ENCODE measurements around the gene TMEM53.

Gene TMEM53

DNA sequence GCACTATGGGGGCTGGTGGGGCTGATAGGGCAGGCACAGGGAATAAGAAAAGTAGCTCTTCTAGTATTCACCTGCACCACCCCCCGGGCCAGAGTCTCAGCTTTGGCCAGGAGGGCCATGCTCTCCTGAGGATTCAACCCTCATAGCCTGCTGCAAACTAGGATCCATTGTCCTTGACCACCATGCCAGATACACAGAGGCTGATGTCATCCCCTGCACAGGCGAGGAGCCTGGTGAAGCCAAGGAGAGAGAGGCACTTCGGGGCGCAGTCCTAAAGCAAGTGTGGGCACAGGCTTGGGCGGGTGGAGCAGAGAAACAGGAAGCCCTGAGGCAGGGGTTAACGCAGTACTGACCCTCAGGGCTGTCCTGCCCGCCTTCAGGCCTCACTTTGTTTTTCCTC lies 29.5 kb downstream of the TMEM53 start:
- no peak for TF ChIP-seq CTCF (IDR thresholded peaks at IDR 0.05; ENCODE audit: poor library complexity, severe bottlenecking)
- peaks cover 84% of the 10 kb centered on the region for H3K36me3 ChIP-seq (ENCODE audit: low read depth)
- H3K27me3 ChIP-seq (ENCODE audit: insufficient read depth, poor library complexity, severe bottlenecking): no peaks in the 10 kb centered on the region
- DNase-seq (ENCODE audit: low spot score): no peak
- H3K4me3 ChIP-seq (ENCODE audit: severe bottlenecking): no peak overlapping the region
- no peaks in the 10 kb centered on the region for H3K9me3 ChIP-seq (ENCODE audit: severe bottlenecking)
- no peak overlapping the region for H3K27ac ChIP-seq (ENCODE audit: poor library complexity, severe bottlenecking)
- no peak for ATAC-seq (ENCODE audit: low read depth)
- H3K4me1 ChIP-seq (ENCODE audit: insufficient read depth, poor library complexity, severe bottlenecking): no peaks in the 10 kb centered on the region

DNA sequence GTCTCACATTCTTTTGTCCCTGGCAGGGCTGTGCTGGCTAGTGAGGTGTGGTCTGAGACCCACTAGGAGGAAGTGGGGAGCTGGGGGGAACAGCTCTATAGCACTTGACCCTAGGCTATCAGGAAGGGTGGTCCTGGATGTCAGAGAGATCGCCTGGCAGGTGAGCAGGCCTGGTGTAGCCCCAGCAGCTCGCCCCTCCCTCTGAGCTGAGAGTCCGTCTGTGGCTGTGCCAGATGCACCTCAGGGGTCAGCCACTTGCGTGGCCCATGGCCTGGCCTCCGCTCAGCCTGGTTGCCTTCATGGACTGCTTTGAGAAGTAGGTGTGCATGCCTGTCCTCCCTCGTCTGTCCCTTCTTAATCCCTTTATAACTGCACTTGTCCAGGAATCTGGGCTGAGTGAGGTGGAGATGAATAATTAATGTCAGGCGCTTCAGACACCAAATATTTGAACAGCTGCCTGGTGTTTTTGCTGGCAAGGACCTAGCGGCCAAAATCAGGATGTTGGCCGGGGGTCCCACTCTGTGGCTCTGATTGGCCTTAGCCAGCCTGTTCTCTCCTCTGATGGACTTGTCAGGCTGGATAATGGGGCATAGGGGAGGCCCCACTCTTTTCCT lies 30.5 kb downstream of the TMEM53 start:
- no peaks in the 10 kb centered on the region for H3K4me1 ChIP-seq (ENCODE audit: insufficient read depth, poor library complexity, severe bottlenecking)
- H3K9me3 ChIP-seq (ENCODE audit: severe bottlenecking): no peaks in the 10 kb centered on the region
- DNase-seq (ENCODE audit: low spot score) (no peak), ATAC-seq (ENCODE audit: low read depth) (no peak)
- no peaks in the 10 kb centered on the region for H3K27me3 ChIP-seq (ENCODE audit: insufficient read depth, poor library complexity, severe bottlenecking)
- H3K4me3 ChIP-seq (ENCODE audit: severe bottlenecking): no peak overlapping the region
- no peak for TF ChIP-seq CTCF (IDR thresholded peaks at IDR 0.05; ENCODE audit: poor library complexity, severe bottlenecking)
- H3K36me3 ChIP-seq (ENCODE audit: low read depth): peaks cover 85% of the 10 kb centered on the region
- no peak overlapping the region for H3K27ac ChIP-seq (ENCODE audit: poor library complexity, severe bottlenecking)

DNA sequence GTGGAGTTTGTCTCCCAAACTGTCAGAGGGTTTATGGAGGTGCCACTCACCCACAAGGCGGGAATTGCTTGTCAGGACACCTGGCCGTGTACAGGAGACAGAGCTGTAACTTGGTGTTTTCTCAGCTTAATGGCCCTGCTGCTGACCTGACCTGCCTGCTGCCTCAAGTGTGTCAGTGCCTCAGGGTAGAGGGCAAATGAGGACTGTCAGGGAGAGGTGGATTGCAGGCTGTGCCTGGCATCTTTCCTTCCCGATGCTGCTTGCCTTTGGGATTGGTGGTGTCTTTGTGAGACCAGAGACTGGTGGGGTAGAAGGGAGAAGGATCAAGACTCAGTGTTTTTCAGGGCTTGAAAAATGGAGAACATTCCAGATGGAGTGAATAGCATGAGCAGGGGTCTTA lies 31.4 kb downstream of the TMEM53 start:
- Histone ChIP-seq H3K27ac (ENCODE audit: poor library complexity, severe bottlenecking) (no peak overlapping the region), H3K36me3 (ENCODE audit: low read depth) (peaks cover 85% of the 10 kb centered on the region), H3K4me3 (ENCODE audit: severe bottlenecking) (no peak overlapping the region), H3K9me3 (ENCODE audit: severe bottlenecking) (no peaks in the 10 kb centered on the region), H3K4me1 (ENCODE audit: insufficient read depth, poor library complexity, severe bottlenecking) (no peaks in the 10 kb centered on the region), H3K27me3 (ENCODE audit: insufficient read depth, poor library complexity, severe bottlenecking) (no peaks in the 10 kb centered on the region)
- no peak for TF ChIP-seq CTCF (IDR thresholded peaks at IDR 0.05; ENCODE audit: poor library complexity, severe bottlenecking)
- no peak for ATAC-seq (ENCODE audit: low read depth)
- no peak for DNase-seq (ENCODE audit: low spot score)

DNA sequence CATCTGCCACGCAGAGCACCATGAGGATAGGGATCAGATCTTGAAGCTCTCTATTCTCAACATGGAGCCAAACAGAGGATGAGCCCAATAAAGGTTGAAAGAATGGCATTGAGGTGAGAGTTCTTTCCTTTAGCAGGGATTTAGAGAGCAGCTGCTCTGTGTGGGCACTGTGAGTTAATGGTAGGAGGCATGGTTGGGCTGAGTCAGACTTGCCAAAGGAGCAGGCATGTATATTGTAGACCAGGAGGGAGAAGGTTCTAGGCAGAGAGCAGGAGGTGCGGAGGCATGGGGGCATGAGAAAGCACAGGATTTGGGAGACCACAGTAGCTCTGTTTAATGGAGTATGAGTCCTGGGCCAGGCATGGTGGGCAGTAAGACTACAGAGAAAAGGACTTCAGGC lies 32.0 kb downstream of the TMEM53 start:
- TF ChIP-seq CTCF (IDR thresholded peaks at IDR 0.05; ENCODE audit: poor library complexity, severe bottlenecking): no peak

More for the DNA sequence above, 32.0 kb downstream of the TMEM53 start:
- no peaks in the 10 kb centered on the region for H3K27me3 ChIP-seq (ENCODE audit: insufficient read depth, poor library complexity, severe bottlenecking)
- DNase-seq (ENCODE audit: low spot score) (no peak), ATAC-seq (ENCODE audit: low read depth) (no peak)
- no peak overlapping the region for H3K4me3 ChIP-seq (ENCODE audit: severe bottlenecking)
- H3K9me3 ChIP-seq (ENCODE audit: severe bottlenecking): no peaks in the 10 kb centered on the region
- no peak overlapping the region for H3K27ac ChIP-seq (ENCODE audit: poor library complexity, severe bottlenecking)
- no peaks in the 10 kb centered on the region for H3K4me1 ChIP-seq (ENCODE audit: insufficient read depth, poor library complexity, severe bottlenecking)
- peaks cover 91% of the 10 kb centered on the region for H3K36me3 ChIP-seq (ENCODE audit: low read depth)
